HTR-8/SVneo (cell line): ENCODE data around the gene TTC5.
A peak's percentile ranks its signal among the peaks of the same experiment; 100 is the strongest.
"Not testable (repeated sequence)": the region's sequence is repeated elsewhere in the genome, so short reads cannot be mapped to it uniquely, and the experiment has no call there.

Experiments used
- DNase-seq: peaks from one replicate; pipeline ENCODE4 v3.0.0; 2011; ENCODE audit warnings: low spot score, mixed read lengths; ENCODE audit not compliant: insufficient read length
- FAIRE-seq: peaks from 2 replicates; lab custom pipeline; 2011; peaks lifted over from hg19 to GRCh38; lab: Jason Lieb, UNC

TTC5 gene

GRCh38 chr14:20305265-20306078, at the start of gene TTC5:
TTC5 (minus strand) TSS chr14:20305951; CDS start chr14:20305937, 14 bp downstream.
- FAIRE-seq = peak; percentile 74
- DNase-seq = peak; percentile 70

GRCh38 chr14:20350860-20351259, 45.1 kb upstream of the TTC5 start:
- DNase-seq (no peak), FAIRE-seq (no peak)

GRCh38 chr14:20350282-20350681, 44.5 kb upstream of the TTC5 start:
- FAIRE-seq (no peak), DNase-seq (no peak)

GRCh38 chr14:20347747-20348146, 42.0 kb upstream of the TTC5 start:
- DNase-seq (no peak), FAIRE-seq (no peak)

GRCh38 chr14:20346713-20347112, 41.0 kb upstream of the TTC5 start:
- no peak for DNase-seq

GRCh38 chr14:20345366-20345765, 39.6 kb upstream of the TTC5 start:
- no peak for DNase-seq
- FAIRE-seq = no peak

More at GRCh38 chr14:20346713-20347112, 41.0 kb upstream of the TTC5 start:
- FAIRE-seq = no peak

GRCh38 chr14:20343862-20344220, 38.1 kb upstream of the TTC5 start:
- FAIRE-seq (no peak), DNase-seq (no peak)

GRCh38 chr14:20343092-20343861, 37.5 kb upstream of the TTC5 start, which contains the start of gene PARP2:
PARP2 (plus strand) TSS chr14:20343635; CDS start chr14:20343642, 7 bp downstream.
- peak; percentile 92 for FAIRE-seq
- DNase-seq = peak; percentile 88

- DNase-seq (no peak), FAIRE-seq (no peak)
Observed at GRCh38 chr14:20341646-20342045, 35.9 kb upstream of the TTC5 start.

GRCh38 chr14:20341032-20341431, 35.3 kb upstream of the TTC5 start:
- DNase-seq, FAIRE-seq: not testable (repeated sequence)

GRCh38 chr14:20334017-20334416, 28.3 kb upstream of the TTC5 start:
- no peak for FAIRE-seq
- DNase-seq = no peak

- FAIRE-seq (no peak), DNase-seq (no peak)
Observed at GRCh38 chr14:20333494-20333841, 27.7 kb upstream of the TTC5 start.

GRCh38 chr14:20332788-20333493, 27.2 kb upstream of the TTC5 start, which contains the start of gene CCNB1IP1:
CCNB1IP1 (minus strand) TSS chr14:20333279; CDS start chr14:20316523, 16,756 bp downstream.
- FAIRE-seq (no peak), DNase-seq (peak; percentile 79)

- DNase-seq (no peak), FAIRE-seq (no peak)
Observed at GRCh38 chr14:20332431-20332787, 26.7 kb upstream of the TTC5 start.

GRCh38 chr14:20331053-20331613, 25.4 kb upstream of the TTC5 start:
- DNase-seq = no peak
- FAIRE-seq = no peak

- DNase-seq (no peak), FAIRE-seq (no peak)
Observed at GRCh38 chr14:20329355-20329754, 23.6 kb upstream of the TTC5 start.

- FAIRE-seq = no peak
Observed at GRCh38 chr14:20328705-20329104, 23.0 kb upstream of the TTC5 start.

GRCh38 chr14:20327005-20327869, 21.5 kb upstream of the TTC5 start:
- DNase-seq (peak; percentile 41), FAIRE-seq (no peak)

More at GRCh38 chr14:20328705-20329104, 23.0 kb upstream of the TTC5 start:
- DNase-seq = no peak

- DNase-seq = no peak
- no peak for FAIRE-seq
Observed at GRCh38 chr14:20317720-20318119, 12.0 kb upstream of the TTC5 start.
